ENCODE data around the gene TRIM7. TPM values are rescaled to one million over a fixed set of nuclear protein-coding genes. Genes with fewer than 3 reads are reported as not detected.

Gene TRIM7
- total RNA-seq, 1 experiment from 2014 or later = 25.8 TPM

- Histone ChIP-seq H3K9me3 (ENCODE audit: control insufficient read depth, insufficient read depth, low read depth, low read length) (no peaks in the 10 kb centered on the region), H3K27ac (ENCODE audit: low read length) (no peak overlapping the region), H3K27me3 (ENCODE audit: control insufficient read depth, insufficient read depth, low read length) (no peaks in the 10 kb centered on the region), H3K4me3 (ENCODE audit: low read depth in 2 of 2, low read length in 2 of 2) (no peak overlapping the region), H3K36me3 (ENCODE audit: control insufficient read depth, insufficient read depth, low read length) (peaks cover 15% of the 10 kb centered on the region), H3K4me1 (ENCODE audit: control insufficient read depth, insufficient read depth, low read length) (peaks cover 3% of the 10 kb centered on the region)
- intact Hi-C loops (cut with micrococcal nuclease; ENCODE audit: unreplicated experiment) (no loop called here), in situ Hi-C loops (cut with HindIII; ENCODE audit: low pct_unique_long_range_greater_than_20kb, low sequenced_read_pairs) (no loop called here)
- CTCF ChIA-PET = no interaction called here
- BruUV-seq (replicated peaks) = no TSS peak
- POLR2A ChIA-PET = no interaction called here
- DNase-seq (ENCODE audit: low read depth, low spot score) (no peak), ATAC-seq (no peak)
- TF ChIP-seq CTCF (IDR thresholded peaks at IDR 0.05) (no peak), TCF7L2 (IDR thresholded peaks at IDR 0.05; ENCODE audit: low read depth, low read length) (no peak)
These were observed 28.2 kb upstream of the TRIM7 start for GRCh38 chr5:181233088-181233800.

- Histone ChIP-seq H3K27ac (ENCODE audit: low read length) (no peak overlapping the region), H3K27me3 (ENCODE audit: control insufficient read depth, insufficient read depth, low read length) (no peaks in the 10 kb centered on the region), H3K4me1 (ENCODE audit: control insufficient read depth, insufficient read depth, low read length) (peaks cover 3% of the 10 kb centered on the region), H3K4me3 (ENCODE audit: low read depth in 2 of 2, low read length in 2 of 2) (no peak overlapping the region), H3K9me3 (ENCODE audit: control insufficient read depth, insufficient read depth, low read depth, low read length) (no peaks in the 10 kb centered on the region), H3K36me3 (ENCODE audit: control insufficient read depth, insufficient read depth, low read length) (peaks cover 10% of the 10 kb centered on the region)
- intact Hi-C loops (cut with micrococcal nuclease; ENCODE audit: unreplicated experiment) (no loop called here), in situ Hi-C loops (cut with HindIII; ENCODE audit: low pct_unique_long_range_greater_than_20kb, low sequenced_read_pairs) (no loop called here)
- TF ChIP-seq POLR2AphosphoS5 (IDR thresholded peaks at IDR 0.05; ENCODE audit: low read depth, low read length) = no peak
- no peak for TF ChIP-seq TCF7L2 (IDR thresholded peaks at IDR 0.05; ENCODE audit: low read depth, low read length)
- no peak for TF ChIP-seq CTCF (IDR thresholded peaks at IDR 0.05)
- TF ChIP-seq SIN3A (IDR thresholded peaks at IDR 0.05; ENCODE audit: borderline replicate concordance, insufficient read depth, low read depth, low read length) = no peak
- TF ChIP-seq, protein P1, sequence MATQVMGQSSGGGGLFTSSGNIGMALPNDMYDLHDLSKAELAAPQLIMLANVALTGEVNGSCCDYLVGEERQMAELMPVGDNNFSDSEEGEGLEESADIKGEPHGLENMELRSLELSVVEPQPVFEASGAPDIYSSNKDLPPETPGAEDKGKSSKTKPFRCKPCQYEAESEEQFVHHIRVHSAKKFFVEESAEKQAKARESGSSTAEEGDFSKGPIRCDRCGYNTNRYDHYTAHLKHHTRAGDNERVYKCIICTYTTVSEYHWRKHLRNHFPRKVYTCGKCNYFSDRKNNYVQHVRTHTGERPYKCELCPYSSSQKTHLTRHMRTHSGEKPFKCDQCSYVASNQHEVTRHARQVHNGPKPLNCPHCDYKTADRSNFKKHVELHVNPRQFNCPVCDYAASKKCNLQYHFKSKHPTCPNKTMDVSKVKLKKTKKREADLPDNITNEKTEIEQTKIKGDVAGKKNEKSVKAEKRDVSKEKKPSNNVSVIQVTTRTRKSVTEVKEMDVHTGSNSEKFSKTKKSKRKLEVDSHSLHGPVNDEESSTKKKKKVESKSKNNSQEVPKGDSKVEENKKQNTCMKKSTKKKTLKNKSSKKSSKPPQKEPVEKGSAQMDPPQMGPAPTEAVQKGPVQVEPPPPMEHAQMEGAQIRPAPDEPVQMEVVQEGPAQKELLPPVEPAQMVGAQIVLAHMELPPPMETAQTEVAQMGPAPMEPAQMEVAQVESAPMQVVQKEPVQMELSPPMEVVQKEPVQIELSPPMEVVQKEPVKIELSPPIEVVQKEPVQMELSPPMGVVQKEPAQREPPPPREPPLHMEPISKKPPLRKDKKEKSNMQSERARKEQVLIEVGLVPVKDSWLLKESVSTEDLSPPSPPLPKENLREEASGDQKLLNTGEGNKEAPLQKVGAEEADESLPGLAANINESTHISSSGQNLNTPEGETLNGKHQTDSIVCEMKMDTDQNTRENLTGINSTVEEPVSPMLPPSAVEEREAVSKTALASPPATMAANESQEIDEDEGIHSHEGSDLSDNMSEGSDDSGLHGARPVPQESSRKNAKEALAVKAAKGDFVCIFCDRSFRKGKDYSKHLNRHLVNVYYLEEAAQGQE (IDR thresholded peaks at IDR 0.05; ENCODE audit: insufficient read depth in 1 of 2, low read depth in 2 of 2, low read length in 1 of 2) = no peak
- ATAC-seq (no peak), DNase-seq (ENCODE audit: low read depth, low spot score) (no peak)
- ChIA-PET CTCF (no interaction called here), POLR2A (no interaction called here)
- no TSS peak for BruUV-seq (replicated peaks)
These were observed 27.6 kb upstream of the TRIM7 start for GRCh38 chr5:181232593-181232992.
